Activated naive CD4-positive, alpha-beta T cell (primary cell): Measurements from ENCODE around the gene HRK.

ENCODE experiments used
- DNase-seq, 4 experiments: peaks; one replicate each; lab custom pipeline; 2025; lab: John Stamatoyannopoulos, UW

The HRK gene

DNA sequence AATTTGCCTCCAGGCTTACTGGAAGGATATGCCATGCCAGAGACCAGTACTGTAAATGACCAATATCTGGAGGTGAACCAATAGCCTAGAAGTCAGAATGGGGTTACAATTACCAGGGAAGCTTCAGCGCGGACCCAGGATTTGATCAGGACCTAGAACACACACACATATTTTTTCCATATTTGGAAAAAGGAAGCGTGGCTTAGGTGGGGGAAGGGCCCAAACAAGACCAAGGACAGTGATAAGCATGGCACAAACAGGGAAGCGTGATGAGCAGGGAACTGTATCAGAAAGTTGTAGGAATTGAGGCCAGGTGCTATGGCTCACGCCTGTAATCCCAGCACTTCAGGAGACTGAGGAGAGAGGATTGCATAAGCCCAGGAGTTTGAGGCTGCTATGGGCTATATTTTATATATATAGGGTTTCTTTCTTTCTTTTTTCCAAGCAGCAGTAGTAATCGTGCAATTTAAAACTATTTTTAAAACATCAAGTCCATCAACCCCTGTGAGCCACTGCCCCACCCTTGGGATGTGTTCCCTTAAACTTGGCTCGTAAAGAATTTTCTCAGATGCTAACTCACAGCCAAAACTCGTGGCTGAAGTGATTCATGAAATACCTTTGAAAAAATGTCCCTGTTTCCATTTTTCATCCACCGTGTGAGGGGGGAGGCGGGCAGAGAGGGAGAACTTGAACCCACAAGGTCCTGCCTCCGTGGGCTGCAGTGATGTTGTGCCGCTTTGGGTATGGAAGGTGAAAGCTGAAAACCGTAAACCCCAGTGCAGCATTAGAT lies 16.7 kb downstream of the HRK start:
- DNase-seq: no peak

DNA sequence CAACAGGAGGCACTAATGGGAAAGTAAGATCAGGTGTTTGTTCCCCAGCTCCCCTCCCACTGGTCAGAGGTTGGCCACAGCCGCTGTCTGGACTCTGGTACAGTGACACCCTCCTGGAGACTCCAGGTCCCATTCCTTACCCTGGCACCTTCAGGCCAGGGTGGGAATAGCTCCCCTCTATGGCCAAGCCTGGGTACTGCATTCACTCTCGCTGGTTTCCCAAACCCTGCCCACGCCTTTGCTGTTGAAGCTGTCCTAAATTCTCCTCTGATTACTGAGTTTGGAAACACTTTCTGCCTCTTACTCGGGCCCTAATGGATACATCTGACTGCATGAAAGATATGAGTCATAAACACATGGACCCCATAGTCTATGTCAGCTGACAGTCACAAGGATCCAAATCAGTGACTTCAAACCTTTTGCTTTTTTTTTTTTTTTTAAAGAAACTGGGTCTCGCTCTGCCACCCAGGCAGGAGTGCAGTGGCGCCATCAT lies 17.9 kb downstream of the HRK start:
- DNase-seq: no peak

DNA sequence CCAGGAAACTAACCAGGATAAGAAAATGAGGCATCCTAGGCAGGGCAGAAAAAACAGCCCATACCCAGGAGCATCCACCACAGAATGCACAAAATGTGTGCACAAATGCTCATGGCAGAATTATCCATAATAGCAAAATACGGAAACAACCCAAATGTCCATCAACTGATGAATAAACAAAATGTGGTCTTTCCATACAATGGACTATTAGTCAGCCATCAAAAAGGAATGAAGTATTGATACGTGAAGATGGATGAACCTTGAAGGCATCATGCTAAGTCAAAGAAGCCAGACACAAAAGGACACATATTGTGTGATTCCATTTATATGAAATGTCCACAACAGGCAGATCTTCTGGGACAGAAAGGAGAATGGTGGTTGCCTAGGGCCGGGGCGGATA lies 19.1 kb downstream of the HRK start:
- DNase-seq: no peak

DNA sequence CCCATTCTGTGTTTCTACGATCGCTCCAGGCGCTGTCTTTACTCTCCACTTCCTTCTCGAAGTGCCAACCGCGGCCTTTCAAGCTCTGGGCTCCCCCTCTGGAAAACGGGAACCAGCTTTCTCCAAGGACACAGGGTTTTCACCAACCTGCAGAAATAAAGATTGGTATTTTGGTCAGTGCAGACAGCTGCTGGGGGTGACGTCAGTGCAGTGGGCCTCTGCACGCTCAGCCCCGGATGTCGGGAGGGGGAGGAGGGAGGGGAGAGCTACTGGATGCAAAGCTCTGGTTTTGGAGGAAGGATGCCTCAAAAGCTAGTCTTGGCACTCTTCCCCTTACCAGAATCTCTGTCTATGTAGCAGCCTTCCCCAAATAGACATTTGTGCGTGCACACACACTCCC lies 19.9 kb downstream of the HRK start:
- DNase-seq: peak in 1 of 4 experiments; percentile 21

DNA sequence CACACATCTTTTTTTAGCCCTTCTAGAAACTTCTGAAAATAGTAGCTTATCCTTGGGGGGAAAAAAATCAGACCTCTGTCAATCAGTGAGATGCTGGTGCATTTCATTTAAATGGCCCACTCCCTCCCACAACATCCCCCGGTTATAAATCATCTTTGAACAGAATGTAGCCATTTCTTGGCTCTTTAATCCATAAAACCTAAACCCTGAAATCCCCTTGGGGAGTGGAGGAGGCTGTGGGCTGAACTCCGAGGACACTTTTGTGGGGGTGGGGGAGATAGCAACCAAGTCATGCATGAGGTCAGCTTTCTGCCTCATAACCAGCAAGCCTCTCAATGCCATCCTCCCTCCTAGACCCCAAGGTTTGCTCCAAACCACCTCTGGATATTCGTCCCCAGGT lies 21.0 kb downstream of the HRK start:
- DNase-seq: no peak

- DNase-seq: no peak
These were observed 22.2 kb downstream of the HRK start for GRCh38 chr12:116859079-116859478.

GRCh38 chr12:116856729-116857128 lies 24.5 kb downstream of the HRK start:
- no peak for DNase-seq

DNA sequence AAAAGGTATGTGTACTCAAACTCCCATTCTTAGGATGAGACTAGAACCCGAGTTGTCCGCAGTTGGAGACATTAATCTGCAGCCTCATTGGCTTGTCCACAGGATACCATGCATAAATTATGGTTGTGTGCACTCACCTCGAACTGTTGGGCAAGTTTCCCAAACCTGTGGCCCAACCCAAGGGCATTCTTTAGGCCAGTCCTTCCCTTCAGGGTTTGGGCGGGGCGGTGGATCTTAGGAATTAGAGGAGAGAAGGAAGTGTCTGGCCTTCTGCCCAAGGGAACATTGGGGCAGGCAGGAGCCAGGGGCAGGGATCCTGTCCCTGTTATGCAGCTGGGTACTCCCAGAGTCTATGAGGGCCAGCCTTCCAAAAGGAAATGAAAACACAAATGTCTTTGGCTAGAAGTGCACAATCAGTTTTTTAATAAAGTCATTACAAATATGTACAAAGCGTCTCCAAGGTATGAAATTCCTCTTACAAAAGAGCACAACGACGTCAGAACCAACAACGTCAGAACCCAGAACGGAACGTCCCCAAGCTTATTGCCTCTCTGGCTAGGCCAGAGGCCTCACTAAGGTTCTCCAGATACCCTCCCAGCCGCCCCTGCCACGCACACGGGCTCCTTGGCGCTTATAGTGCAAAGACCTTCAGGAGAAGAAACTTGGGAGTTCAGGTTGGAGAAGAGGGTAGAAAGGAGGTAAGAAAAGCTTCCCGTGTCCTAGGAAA lies 25.3 kb downstream of the HRK start:
- DNase-seq: no peak

DNA sequence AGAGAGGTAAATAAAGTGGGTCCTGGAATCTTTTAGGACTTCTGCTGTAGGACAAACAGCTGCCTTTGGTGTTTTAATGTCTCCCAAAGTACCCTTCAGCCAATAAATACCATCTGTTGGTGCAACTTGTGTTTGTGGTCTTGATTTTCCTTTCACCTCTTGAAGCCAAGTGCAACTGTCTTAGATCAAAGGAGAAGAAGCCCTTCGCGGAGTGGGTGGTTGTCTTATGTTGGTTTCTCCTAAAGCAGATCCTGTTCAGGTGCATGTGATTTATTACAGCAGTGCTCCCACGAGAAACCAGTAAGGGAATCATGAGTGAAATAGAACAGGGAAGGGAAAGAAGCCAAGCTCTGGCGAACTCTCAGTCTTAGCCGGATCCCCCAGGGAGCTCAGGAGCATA lies 27.7 kb downstream of the HRK start:
- DNase-seq: no peak

- DNase-seq: no peak
These were observed 28.9 kb downstream of the HRK start for GRCh38 chr12:116852303-116852702.

DNA sequence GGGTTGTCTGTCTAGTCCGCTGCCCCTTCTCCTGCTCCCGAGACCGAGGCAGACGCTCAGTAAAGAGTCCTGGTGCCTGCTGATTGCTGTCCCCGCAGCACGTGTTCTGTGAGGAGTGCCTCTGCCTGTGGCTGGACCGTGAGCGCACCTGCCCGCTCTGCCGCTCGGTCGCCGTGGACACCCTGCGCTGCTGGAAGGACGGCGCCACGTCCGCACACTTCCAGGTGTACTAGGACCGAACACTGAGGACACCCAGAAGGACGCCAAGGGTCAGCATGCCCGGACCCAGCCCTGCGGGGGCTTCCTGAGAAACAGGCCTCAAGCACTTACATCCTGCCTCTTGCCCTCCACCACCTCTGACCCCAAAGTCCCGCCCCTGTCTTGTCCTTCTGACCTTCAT lies 32.0 kb downstream of the HRK start:
- no peak for DNase-seq

DNA sequence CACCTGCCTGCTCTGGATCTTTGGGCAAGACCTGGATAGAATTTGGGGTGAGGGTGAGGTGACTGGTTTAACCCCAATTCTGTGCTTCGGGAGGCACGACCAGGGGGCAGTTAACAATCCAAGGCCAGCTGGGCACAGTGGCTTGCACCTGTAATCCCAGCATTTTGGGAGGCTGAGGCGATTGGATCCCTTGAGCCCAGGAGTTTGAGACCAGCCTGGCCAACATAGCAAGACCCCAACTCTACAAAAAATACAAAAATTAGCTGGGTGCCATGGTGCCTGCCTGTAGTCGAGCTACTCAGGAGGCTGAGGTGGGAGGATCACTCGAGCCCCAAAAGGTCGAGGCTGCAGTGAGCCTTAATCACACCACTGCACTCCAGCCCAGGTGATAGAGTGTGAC lies 38.2 kb downstream of the HRK start:
- DNase-seq: no peak

DNA sequence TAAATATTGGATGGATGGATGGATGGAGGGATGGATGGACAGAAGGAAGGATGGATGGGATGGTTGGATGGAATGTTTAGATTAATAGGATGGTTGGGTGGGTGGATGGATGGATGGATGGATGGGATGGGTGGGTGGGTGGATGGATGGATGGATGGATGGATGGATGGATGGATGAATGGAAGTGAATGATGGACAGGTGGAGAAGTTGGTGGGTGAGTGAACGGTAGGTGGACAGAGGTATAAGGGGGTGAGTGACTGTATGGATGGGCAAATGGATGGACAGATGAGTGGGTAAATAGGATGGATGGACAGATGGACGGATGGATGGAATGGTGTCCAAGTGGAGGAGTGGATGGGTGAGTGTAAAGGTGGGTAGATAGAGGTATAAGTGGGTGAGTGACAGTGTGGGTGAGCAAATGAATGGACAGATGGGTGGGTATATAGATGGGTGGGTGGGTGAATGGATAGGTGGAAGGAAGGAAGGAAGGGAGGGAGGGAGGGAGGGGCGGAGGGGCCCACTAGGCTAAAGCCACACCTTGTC lies 41.9 kb downstream of the HRK start:
- DNase-seq: no peak

DNA sequence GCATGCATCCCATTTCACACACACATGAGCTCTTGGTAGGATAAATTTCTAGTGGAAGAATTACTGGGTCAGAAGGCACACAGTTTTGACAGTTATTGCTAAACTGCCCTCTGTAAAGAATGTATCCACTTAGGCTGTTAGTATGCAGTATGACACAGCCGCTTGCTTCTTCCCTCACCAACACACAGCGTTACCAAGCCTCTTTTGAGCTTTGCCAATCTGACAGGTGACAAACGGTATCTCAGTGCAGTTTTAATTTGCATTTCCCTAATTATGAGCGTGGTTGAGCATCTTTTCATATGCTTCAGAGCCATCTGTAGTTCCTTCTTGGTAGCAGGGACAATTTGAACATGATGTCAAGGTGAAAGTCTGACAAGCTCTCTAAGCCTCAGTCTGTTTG lies 42.9 kb downstream of the HRK start:
- no peak for DNase-seq

- no peak for DNase-seq
These were observed 44.1 kb downstream of the HRK start for GRCh38 chr12:116837097-116837496.

GRCh38 chr12:116835484-116835883 lies 45.8 kb downstream of the HRK start:
- no peak for DNase-seq

DNA sequence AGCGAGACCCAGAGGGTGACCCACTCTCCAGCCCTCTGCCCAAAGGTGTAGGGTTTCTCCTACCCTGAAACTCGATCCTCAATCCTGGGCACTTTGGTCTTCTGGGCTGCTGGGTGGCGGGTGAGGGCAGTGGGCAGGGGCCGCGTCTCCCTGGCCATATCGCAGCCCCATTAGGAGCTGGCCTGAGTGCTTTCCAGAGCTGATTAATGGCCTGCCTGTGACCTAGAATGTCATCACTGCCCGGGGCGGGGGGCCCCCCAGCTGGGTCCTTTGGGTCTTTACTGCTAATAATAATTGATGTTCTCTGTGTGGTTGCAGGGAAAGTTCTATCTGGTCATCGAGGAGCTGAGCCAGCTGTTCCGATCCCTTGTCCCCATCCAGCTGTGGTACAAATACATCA lies 47.8 kb downstream of the HRK start:
- no peak for DNase-seq

GRCh38 chr12:116832353-116832752 lies 48.9 kb downstream of the HRK start:
- no peak for DNase-seq

DNA sequence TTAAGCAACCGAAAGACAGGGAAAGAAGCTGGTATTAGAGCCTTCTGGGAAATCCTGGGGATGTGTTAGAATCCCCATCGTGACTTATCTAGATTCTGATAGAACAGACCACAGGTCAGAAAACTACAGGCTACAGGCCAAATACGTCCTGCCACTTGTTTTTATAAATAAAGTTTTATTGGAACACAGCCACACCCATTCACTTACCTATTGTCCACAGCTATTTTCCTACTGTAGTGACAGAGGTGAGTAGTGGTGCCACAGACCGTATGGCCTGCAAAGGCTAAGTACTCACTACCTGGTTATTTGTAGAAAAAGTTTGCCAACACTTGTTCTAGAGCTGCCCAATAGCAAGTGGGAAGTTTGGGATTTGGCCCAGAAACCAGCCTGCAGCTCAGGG lies 53.8 kb downstream of the HRK start:
- no peak for DNase-seq

GRCh38 chr12:116821291-116821690 lies 60.0 kb downstream of the HRK start:
- DNase-seq: no peak

- DNase-seq: no peak
These were observed 61.1 kb downstream of the HRK start for GRCh38 chr12:116820064-116820656.

DNA sequence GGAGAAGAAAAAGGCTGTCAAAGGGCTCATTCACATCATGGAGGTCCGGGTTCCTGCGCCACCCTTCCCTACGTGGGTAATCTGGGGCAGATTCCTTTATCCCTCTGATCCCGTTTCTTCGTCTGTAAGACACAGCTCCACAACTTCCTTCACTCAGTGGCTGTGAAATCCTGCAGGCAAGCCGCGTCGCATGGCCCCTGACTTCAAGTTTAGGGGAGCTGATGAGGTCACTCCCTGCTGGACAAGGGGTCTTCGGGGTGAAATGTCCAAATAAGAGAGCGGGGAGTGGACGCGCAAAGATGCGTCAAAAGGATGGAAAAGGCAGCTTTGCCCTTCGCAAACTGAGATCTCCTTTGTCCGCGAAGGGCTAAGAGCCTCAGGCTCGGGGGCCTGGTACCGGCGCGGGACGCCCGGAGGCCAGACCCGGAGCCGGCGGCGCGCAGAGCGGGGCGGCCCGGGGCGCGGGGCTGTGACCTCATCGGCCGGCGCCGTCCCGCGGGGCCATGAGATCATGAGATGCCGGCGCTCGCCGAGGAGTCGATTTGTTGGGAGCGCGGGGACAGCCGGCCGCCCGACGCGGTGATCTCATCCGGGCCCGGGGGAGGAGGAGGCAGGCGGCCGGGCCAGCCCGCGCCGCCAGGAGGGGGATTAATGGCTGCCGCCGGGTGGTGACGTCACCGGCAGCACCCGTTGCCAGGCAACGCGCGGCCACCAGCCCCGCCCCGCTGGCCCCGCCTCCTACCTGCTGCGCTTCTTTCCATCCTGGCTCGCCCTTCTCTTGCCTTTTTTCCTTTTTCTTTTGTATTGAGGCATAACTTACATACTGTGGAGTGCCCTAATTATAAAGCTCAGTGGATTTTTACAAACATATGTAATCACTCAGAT lies 62.1 kb downstream of the HRK start:
- DNase-seq: peak; percentile 55 to 88 (median 72)
